GM12865 (cell line): ENCODE results near the gene ADGB.
"Not testable (repeated sequence)": the region's sequence is repeated elsewhere in the genome, so short reads cannot be mapped to it uniquely, and the experiment has no call there.

Experiments used
- DNase-seq: peaks from one replicate; pipeline ENCODE4 v3.0.0; 2010; ENCODE audit warnings: low read depth
- H3K4me3 ChIP-seq: 2 replicates; pipeline ENCODE4 v1.5.1; 2011; ENCODE audit warnings: mild to moderate bottlenecking, low read depth, low read length, control low read depth
- TF ChIP-seq, protein P1 (sequence below): IDR thresholded peaks from 2 replicates; pipeline ENCODE4 v1.5.1; 2011; ENCODE audit warnings: low read length, control low read depth, low read depth, inconsistent platforms; ENCODE audit not compliant: insufficient read depth; ENCODE audit errors: missing control alignments

ADGB gene

DNA sequence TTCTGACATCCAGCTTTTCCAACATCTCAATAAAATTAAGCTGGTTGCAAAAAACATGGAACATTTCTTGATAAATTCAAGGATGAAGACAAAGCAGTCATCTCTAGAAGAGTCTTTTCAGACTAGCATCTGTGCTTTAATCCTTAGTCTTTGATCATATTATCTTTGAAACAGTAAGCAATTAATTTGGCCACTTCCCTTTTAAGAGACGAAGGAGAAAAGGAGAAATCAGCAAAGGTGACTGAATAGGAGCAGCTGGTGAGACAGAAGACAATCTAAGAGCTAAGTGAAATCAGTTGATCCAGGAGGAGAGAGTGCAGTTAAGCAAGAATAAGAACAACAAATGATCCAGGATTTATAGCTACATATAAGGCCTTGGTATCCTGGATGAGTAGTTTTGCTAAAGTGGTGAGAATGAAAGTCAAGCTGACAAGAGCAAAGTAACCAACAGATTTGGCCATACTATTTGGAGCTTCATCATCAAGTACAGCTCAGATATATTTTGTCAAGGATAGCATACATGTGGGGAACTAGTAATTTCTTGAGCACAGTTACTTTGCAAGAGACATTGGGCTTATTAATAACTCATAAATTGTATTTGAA is 215.5 kb downstream of the ADGB start:
- H3K4me3 ChIP-seq = no peak overlapping the region
- DNase-seq = no peak
- TF ChIP-seq, protein P1, sequence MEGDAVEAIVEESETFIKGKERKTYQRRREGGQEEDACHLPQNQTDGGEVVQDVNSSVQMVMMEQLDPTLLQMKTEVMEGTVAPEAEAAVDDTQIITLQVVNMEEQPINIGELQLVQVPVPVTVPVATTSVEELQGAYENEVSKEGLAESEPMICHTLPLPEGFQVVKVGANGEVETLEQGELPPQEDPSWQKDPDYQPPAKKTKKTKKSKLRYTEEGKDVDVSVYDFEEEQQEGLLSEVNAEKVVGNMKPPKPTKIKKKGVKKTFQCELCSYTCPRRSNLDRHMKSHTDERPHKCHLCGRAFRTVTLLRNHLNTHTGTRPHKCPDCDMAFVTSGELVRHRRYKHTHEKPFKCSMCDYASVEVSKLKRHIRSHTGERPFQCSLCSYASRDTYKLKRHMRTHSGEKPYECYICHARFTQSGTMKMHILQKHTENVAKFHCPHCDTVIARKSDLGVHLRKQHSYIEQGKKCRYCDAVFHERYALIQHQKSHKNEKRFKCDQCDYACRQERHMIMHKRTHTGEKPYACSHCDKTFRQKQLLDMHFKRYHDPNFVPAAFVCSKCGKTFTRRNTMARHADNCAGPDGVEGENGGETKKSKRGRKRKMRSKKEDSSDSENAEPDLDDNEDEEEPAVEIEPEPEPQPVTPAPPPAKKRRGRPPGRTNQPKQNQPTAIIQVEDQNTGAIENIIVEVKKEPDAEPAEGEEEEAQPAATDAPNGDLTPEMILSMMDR = no peak

DNA sequence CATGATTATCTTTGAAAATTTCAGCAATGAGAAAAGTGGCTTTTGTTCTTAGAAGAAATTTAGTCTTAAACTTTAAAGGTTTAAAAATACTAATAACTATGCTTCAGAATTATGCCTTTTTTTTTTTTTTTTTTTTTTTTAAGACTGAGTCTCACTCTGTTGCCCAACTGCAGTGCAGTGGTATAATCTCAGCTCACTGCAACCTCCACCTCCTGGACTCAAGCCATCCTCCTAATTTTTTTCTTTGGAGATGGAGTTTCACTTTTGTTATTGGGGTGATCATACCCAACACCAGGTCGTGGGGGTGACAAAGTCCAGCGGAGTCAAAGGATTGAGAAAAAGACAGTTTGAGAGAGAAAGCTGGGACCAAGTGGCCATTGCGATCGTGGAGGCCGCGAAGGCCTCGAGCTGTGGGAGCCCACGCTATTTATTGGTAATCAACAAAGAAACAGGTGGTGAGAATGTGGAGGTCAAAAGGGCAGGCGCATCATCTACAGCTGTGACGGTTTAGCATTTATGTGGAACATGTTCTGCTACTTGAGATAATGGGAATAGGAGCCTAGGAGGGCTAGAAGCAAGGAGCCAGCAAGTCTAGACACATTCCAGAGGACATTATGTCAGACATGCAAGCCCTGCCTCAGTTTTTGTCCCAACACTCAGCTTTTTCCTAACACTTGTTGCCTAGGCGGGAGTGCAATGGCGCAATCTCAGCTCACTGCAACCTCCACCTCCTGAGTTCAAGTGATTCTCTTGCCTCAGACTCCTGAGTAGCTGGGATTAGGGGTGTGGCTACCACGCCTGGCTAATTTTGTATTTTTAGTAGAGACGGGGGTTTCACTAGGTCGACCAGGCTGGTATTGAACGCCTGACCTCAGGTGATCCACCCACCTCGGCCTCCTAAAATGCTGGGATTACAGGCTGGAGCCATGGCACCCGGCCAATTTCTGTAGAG is 217.0 kb downstream of the ADGB start:
- not testable (repeated sequence) for DNase-seq

DNA sequence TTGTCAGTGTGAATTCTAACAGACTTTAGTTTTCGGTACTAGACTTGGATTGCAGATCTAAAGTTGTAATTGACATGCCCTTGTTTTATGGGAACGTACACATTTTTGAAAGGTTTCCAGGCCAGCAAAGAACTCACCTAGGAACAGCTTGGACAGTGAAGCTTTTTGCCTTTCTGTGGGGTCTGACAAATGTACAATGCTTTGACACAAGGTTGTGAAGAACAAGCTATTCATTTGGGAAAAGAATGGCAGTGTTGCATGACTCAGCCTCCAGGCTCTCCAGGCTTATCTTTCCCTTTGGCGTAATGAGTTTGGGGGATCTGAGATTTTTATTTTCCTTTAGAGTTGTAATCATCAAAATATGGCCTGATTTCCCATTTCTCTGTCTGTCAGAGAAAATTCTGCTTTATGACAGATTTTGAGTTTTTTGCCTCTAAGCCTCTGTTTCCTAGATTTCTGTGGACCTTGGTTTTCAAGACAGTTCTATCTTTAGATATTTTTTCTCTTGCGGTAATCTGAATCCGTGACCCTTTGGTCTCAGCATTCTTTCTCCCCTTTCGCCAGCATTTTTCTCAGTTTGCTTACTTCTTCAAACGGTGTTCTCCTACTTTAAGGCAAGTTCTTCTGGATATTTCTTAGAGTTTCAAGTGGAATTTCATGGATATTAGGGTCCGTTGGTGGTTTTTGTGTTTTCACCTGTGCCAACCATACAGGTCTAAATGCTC is 221.0 kb downstream of the ADGB start:
- H3K4me3 ChIP-seq = no peak overlapping the region
- TF ChIP-seq, protein P1 = no peak
- DNase-seq = no peak

More for the DNA sequence above, 217.0 kb downstream of the ADGB start:
- not testable (repeated sequence) for H3K4me3 ChIP-seq

DNA sequence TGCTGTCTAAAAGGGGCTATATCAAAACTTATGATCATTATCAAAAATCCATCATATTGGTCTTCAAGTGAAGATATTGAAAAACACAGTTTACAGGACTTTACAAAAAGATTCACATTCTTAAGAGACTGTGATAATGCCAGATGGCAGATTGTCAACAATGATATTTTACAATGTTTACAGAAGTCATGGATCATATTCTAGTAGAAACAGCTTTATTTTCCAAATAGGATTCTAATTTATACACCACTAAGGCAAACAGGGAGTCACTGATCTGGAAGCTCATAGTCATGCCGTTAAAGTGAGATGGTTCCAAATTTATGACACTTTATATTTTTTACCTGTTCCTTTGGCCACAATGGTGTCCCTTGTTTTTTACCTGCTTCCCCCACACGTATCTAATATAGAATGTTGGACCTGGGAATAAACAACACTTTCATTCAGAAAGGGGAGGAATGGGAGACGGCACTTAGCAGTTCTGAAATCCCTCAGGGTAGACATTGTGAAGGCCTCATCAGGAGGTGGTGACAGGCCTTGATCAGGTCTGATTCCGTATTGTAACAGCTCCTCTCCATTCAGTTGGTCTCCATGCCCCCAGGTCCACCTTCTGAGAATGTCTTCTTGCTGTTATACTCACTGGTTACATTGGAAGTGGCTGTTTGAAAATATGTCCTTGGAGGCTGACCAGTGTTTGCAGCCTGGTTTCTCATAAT is 228.6 kb downstream of the ADGB start:
- DNase-seq = no peak
- TF ChIP-seq, protein P1 = no peak
- H3K4me3 ChIP-seq = no peak overlapping the region

DNA sequence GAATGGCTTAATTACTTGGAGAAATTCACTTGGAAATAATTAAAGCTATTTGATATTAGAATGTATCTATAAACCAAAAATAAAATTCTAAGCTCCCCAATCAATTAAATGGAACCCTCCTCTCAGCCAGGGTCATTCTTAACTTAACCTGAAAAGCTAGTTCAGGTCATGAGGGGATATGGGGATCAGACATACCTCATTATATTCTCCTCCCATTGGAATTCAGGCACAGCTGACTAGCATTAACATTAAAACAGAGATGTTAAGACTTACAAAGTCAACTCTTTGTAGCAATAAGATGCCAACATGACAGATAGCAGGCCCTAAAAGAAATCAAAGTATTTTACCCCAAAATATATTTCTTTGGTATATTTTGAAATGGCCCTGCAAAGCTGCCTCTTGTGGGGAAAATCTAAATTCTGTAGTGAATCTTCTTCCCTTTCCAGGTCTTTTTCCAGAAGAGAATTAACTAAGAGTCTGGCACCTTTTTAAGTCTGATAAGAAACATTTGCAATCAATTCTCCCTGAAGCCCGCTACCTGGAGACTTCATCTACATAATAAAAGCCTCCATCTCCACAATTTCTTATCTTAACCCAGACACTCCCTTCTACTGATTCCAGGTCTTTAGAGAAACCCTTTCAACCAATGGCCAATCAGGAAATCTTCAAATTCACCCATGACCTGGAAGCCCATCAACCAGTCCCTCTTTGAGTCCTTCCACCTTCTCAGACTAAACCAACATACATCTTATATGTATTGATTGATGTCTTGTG is 231.2 kb downstream of the ADGB start:
- no peak overlapping the region for H3K4me3 ChIP-seq
- TF ChIP-seq, protein P1 = no peak
- DNase-seq = no peak

DNA sequence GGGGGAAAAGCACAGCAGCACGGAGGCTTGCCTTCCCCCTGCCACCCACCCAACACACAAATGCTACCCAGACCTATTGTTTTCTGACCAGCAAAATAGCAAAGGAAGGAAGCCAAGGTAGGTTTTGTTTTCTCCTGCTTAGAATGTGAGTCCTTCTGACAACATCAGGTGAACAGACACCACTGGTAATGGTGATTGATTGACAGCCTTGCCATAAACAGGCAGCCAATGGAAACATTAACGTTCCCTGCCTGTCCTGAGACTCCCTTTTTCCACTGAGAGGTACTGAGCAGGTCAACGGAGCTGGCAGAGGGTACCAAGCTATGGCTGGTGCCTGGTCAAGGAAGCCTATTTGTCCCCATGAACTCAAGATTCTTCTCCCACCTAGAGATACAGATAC is 234.4 kb downstream of the ADGB start:
- H3K4me3 ChIP-seq = no peak overlapping the region
- DNase-seq = no peak
- TF ChIP-seq, protein P1 = no peak
